GM21526 (cell line): ENCODE results near the gene ISOC2.

Source experiments
- ATAC-seq: cut with Tn5 transposase; IDR thresholded peaks from one replicate; pipeline ENCODE4 v1.9.1; 2021; ENCODE audit warnings: moderate library complexity; ENCODE audit not compliant: unreplicated experiment, low FRiP score

Gene ISOC2

DNA sequence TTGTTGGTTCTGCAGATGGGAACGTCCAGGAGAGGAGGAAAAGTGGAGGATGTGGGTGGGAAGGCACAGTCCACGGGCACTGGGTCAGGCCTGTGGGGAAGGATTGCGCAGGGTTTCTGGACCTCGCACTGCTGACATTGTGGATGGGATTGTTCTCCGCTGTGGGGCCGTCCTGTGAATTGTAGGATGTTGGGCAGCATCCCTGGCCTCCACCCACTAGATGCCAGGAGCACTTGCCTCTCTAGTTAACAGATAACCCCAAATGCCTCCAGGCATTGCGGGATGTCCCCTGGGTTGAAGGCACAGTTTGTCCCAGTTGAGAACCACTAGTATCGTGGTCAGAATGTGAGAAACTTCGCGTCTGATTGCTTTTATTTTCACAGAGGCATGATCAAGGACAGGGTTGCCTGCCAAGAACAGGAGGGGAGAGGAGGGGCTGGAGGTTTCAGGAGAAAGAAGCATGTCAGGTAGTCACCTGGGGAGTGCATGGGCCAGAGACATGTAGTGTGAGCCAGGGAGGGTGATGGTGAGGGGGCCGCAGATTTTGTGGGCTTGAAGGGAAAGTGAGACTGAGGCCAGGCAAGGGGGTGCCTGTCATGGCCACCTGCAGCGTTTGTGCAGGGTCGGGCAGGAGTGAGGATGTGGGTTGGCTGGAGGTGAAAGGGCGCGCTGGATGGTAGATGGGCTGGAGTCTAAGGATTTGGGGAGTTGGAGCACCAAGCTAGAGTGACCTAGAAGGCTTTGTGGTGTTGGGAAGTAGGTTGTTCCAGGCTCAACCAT lies 18.2 kb upstream of the ISOC2 start:
- no peak for ATAC-seq

GRCh38 chr19:55479045-55479444 lies 17.6 kb upstream of the ISOC2 start:
- ATAC-seq = no peak

- ATAC-seq = no peak
Observed at GRCh38 chr19:55478364-55478763, 16.9 kb upstream of the ISOC2 start.

- no peak for ATAC-seq
Observed at GRCh38 chr19:55477905-55478304, 16.5 kb upstream of the ISOC2 start.

DNA sequence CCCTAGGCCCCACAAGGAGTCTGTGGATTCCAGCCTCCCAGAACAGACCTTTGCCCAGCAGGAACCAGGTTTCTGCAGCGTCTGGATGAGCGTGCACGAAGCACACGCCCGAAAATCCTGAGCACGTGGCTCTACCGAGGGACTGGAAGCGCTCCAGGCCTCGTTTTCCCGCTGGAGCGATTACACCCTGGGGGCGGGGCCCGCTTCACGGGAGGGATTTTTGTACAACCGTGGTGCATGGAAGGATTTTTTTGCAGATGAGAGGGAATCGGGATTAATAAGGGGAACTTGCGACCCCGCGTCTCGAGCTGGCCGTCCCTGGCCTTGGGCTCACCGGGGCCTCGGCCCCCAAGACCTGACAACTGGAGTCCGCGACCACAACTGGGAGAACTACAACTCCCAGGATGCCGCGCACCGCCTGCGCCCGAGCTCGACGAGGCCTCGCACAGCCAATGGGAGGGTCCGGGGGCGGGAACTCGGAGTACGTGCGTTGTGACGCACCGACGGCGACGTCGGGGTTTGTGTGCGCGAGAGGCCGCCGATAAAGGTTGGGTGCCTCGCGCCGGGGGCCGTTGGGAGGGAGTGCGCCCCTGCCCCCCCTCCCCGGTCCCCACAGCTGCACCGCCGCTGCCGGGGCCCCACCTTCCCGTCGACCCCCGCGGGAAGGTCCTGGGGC lies 14.8 kb upstream of the ISOC2 start, which contains the start of gene ZNF628:
ZNF628 (plus strand) TSS at position 518 of the 676 bp plus-strand sequence. CDS start 3,294 bp downstream, outside the sequence.
- peak; percentile 78 for ATAC-seq

- no peak for ATAC-seq
Observed at GRCh38 chr19:55474269-55475265, 13.1 kb upstream of the ISOC2 start.

- ATAC-seq = no peak
Observed at GRCh38 chr19:55473225-55474012, 12.0 kb upstream of the ISOC2 start.

DNA sequence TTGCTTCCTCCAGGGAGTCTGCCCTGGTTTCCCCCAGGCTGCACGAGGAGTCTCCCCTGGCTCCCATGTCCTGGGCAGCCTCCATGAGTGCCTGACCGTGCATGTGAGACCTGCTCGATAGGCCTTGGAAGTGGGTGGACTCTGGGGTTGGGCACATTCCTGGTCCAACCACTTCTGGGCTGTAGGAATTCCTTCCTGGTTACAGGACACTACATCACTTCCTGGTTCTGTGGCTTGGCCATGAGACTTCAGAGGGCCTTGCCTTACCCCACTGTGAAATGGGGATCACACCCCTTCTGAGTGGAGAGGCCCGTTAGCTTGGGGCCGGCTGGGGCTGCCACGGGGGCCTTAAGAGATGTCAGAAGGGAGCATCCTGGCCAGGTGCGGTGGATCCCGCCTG lies 11.0 kb upstream of the ISOC2 start:
- no peak for ATAC-seq

GRCh38 chr19:55471266-55471665 lies 9.8 kb upstream of the ISOC2 start:
- ATAC-seq = no peak

DNA sequence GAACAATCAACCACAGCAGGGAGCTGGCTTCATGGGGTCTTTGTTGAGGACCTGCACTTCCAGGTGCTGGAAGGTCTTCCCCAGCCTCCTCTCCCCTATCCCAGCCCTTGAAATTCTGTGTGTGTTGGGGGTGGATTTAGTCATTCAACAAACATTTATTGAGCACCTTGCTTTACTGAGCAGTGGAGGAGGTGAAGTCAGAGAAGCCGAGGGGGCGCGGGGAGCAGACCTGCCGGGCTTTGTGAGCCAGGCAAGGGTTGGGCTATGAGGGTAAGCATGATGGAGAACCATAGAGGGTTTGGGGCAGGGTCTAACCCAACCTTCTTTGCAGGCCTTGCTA lies 6.6 kb upstream of the ISOC2 start:
- no peak for ATAC-seq

- peak; percentile 48 for ATAC-seq
Observed at GRCh38 chr19:55467236-55468053, 6.0 kb upstream of the ISOC2 start.

DNA sequence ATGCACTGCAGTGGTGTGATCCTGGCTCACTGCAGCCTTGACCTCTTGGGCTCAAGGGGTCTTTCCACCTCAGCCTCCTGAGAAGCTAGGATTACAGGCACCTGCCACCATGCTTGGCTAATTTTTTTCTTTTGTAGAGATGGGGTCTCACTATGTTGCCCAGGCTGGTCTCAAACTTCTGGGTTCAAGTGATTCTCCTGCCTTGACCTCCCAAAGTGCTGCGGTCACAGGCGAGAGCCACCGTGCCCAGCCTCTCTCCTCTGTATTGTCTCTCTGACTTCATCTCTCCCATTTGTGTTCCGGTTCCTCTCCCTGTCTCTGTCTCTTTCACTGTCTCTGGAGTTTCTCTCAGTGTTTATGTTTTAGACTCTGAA lies 4.8 kb upstream of the ISOC2 start:
- ATAC-seq = no peak

GRCh38 chr19:55465460-55466240 lies 4.2 kb upstream of the ISOC2 start:
- no peak for ATAC-seq

DNA sequence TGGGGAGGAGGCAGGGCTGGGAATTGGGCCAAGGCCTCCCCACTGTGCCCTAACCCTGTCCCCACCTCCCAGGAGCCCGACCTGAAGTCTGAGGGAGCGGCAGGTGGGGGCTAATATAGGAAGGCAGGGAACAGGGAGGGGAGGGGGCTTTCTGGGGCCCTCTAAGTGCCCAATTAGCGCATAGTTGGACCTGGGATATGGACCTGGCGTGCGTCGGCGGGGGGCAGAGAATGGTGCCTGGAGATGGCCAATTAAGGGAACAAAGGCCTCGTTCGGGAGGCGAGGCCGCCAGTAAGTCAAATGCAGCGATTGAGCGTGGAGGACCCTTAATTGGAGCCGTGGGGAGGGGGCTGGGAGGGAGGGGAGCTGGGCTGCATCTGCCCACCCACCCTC lies 3.2 kb upstream of the ISOC2 start, which contains the start of gene C19orf85:
C19orf85 (minus strand) TSS at position 90 of the 393 bp plus-strand sequence. CDS start 197 bp downstream, outside the sequence.
- no peak for ATAC-seq

GRCh38 chr19:55464039-55464661 lies 2.7 kb upstream of the ISOC2 start:
- no peak for ATAC-seq

DNA sequence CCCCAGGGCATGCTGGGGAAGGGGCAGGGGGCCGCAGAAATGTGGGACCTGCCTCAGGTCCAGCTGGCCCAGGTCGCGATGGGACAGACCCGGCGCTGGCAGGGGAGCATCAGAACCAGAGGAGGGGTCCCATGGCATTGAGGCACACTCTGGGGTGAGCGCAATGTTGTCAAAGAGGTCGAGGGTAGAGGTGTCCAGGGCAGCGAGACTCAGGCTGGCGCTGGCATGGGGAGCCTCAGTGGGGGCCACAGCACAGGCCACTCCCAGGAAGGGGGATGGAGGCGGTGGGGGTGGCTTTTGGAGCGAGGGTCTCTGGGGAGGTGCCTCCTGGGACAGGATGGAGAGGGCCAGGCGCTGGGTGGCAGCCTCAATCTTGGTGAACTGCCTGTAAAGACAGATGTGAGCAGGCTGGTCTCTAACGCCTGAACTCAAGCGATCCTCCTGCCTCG lies 2.2 kb upstream of the ISOC2 start:
- ATAC-seq = no peak

GRCh38 chr19:55462722-55463121 lies 1.3 kb upstream of the ISOC2 start:
- no peak for ATAC-seq
